Right atrium auricular region (tissue), 2 donors: ENCODE results near the gene CACNB4. TPM values are rescaled to one million over a fixed set of nuclear protein-coding genes. Genes with fewer than 3 reads are reported as not detected.

ENCODE experiments used
- DNase-seq: peaks from one replicate; pipeline ENCODE4 v3.0.0-alpha.2; 2019; ENCODE audit warnings: low spot score
- H3K27ac ChIP-seq, 2 donors: fragments of 200-600 bp; sonication (generic); 1 replicate in 1 of 2; 2 replicates in 1 of 2; pipeline ENCODE4 v1.5.1; 2016 to 2019
- H3K27me3 ChIP-seq, 2 donors: fragments of 200-600 bp; sonication (generic); one replicate each; pipeline versions ENCODE4 v1.5.1 to v1.6.0; 2017 to 2019
- H3K36me3 ChIP-seq: fragments of 200-600 bp; sonication (generic); one replicate; pipeline ENCODE4 v1.5.1; 2016
- H3K4me1 ChIP-seq, 2 donors: fragments of 200-600 bp; sonication (generic); one replicate each; pipeline versions ENCODE4 v1.5.1 to v1.6.0; 2017 to 2019
- H3K4me3 ChIP-seq, 2 donors: fragments of 200-600 bp; sonication (generic); 1 replicate in 1 of 2; 2 replicates in 1 of 2; pipeline ENCODE4 v1.5.1; 2017 to 2019; ENCODE audit warnings: mild to moderate bottlenecking in 1 of 2, moderate library complexity in 1 of 2
- H3K9me3 ChIP-seq, 2 donors: fragments of 200-600 bp; sonication (generic); one replicate each; pipeline ENCODE4 v1.5.1; 2019
- total RNA-seq, 2 donors: library from RNA; depleted of rRNA; stranded (reverse); fragments of >200 nt; gene quantifications; one replicate each; pipeline ENCODE4 v1.1.0, GENCODE V29; 2016
- TF ChIP-seq, protein P1 (sequence below), 2 donors: fragments of 200-600 bp; sonication (generic); IDR thresholded peaks; one replicate each; pipeline ENCODE4 v1.5.1; 2019; ENCODE audit warnings: antibody characterized with exemption in 2 of 2

The CACNB4 gene
- total RNA-seq, 2 donors from 2014 or later, result 0.37 to 0.90 TPM

DNA sequence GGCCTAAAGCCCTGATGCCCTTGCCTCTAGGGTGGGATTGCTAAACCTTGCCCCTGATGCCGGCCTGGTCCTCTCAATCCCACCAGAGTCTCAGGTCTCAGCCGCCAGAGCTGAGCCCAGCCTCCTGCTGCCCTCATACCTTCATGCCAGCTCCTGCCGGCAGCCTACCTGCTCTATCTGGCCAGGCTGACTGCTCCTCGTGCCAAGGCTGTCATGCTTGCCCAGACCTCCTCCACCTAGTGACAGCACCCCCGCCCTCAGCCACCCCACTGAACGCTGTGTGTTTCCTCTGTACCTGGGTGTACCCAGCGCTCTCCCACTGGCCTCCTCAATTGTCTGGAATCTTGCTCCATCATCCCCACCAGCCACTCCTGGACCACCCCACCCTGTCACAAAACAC, 120.1 kb downstream of the CACNB4 start:
- DNase-seq, result no peak
- H3K9me3 ChIP-seq, result no peaks in the 10 kb centered on the region
- no peaks in the 10 kb centered on the region for H3K27me3 ChIP-seq
- H3K36me3 ChIP-seq, result no peaks in the 10 kb centered on the region
- no peaks in the 10 kb centered on the region for H3K4me1 ChIP-seq
- H3K4me3 ChIP-seq, result no peak overlapping the region
- TF ChIP-seq, protein P1, sequence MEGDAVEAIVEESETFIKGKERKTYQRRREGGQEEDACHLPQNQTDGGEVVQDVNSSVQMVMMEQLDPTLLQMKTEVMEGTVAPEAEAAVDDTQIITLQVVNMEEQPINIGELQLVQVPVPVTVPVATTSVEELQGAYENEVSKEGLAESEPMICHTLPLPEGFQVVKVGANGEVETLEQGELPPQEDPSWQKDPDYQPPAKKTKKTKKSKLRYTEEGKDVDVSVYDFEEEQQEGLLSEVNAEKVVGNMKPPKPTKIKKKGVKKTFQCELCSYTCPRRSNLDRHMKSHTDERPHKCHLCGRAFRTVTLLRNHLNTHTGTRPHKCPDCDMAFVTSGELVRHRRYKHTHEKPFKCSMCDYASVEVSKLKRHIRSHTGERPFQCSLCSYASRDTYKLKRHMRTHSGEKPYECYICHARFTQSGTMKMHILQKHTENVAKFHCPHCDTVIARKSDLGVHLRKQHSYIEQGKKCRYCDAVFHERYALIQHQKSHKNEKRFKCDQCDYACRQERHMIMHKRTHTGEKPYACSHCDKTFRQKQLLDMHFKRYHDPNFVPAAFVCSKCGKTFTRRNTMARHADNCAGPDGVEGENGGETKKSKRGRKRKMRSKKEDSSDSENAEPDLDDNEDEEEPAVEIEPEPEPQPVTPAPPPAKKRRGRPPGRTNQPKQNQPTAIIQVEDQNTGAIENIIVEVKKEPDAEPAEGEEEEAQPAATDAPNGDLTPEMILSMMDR (IDR thresholded peaks at IDR 0.05), result no peak
- H3K27ac ChIP-seq, result no peak overlapping the region

DNA sequence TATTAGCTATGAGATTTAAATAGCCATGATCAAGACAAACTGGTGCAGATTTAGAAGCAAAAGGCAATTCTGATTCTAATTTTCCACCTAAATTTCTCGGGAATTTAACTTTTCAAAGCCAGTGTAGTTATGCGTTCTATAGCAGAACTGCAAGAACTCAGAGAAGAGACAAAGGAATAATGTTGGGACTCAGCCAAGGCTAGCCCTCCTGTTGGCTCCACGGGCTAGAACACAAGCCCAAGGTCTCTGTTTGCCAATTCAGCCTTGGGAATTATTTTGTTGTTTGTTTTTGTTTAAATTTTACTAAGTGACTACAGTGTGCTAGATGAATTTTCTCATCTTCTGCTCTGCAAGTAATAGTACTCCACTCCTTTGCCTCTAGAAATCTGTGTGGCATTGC, 121.2 kb downstream of the CACNB4 start:
- TF ChIP-seq, protein P1 (IDR thresholded peaks at IDR 0.05), result no peak
- Histone ChIP-seq H3K4me3 (no peak overlapping the region), H3K4me1 (no peaks in the 10 kb centered on the region), H3K27ac (no peak overlapping the region), H3K36me3 (no peaks in the 10 kb centered on the region), H3K27me3 (no peaks in the 10 kb centered on the region), H3K9me3 (no peaks in the 10 kb centered on the region)
- no peak for DNase-seq

DNA sequence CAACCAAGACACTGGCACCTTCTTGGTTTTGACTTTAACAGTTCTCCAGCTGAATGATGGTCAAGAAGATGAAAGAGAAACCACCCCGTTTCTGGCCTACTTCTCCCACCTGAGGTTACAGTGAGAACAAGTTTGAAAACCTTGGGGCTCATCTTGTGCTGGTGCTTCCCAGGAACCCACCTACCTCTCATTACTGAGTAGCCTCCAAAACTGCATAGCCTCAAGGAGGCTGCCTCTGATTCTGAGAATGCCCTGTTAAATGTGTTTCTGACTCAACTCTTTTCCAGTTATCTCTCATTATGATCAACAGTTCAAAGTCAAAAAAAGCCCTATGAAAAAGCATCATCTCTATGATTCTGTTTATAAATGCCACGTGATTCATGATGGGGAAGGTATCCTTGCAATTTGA, 121.9 kb downstream of the CACNB4 start:
- TF ChIP-seq, protein P1 (IDR thresholded peaks at IDR 0.05), result no peak
- no peaks in the 10 kb centered on the region for H3K36me3 ChIP-seq

DNA sequence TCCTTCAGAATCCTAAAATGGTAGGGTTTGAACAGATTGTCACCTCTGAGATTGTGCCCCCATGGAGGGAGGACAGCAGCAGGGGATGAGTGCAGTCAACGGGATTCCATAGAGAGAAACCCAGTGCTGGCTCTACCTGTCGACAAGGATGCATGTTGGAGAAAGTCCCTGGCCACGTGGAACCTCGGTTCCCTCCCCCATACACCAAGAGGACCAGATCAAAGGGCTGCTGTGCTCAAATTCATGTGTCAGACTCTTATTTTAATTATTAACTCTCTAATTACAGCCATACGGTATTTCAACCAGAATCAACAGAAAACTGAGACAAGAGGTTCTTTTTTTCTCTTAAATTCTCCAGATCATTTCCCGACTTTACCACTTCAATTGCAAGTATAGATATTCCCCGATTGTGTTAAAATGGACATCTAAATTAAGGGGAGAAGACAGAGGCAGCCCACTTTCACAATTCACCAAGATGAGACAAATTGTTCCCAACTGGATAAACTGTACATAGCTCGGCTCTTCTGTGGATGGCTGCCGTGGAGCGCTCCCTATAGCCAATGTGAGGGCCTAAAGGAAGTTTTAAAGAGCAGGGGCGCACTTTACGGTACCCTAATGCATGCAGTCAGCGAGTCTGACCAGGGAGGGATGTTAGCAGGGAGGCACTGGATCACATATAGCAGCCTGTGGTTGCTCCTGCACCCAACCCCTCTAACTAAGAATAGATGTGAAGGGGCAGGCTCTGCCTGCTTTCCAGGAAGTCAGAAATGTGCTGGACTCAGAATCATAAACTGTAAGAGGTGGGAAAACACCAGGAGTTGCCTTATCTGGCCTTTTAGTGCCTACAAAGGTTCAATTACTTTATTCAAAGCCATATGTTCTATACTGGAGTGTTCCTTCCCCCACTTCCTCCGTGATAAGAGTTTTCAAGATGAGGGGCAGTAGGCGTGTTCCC, 123.1 kb downstream of the CACNB4 start:
- TF ChIP-seq, protein P1 (IDR thresholded peaks at IDR 0.05), result no peak
- no peak overlapping the region for H3K27ac ChIP-seq
- H3K4me3 ChIP-seq, result no peak overlapping the region
- H3K36me3 ChIP-seq, result no peaks in the 10 kb centered on the region
- H3K9me3 ChIP-seq, result no peaks in the 10 kb centered on the region
- no peaks in the 10 kb centered on the region for H3K27me3 ChIP-seq
- H3K4me1 ChIP-seq, result no peaks in the 10 kb centered on the region
- DNase-seq, result no peak

More for the DNA sequence above, 121.9 kb downstream of the CACNB4 start:
- no peak for DNase-seq
- H3K4me3 ChIP-seq, result no peak overlapping the region
- H3K27me3 ChIP-seq, result no peaks in the 10 kb centered on the region
- H3K27ac ChIP-seq, result no peak overlapping the region
- H3K9me3 ChIP-seq, result no peaks in the 10 kb centered on the region
- H3K4me1 ChIP-seq, result no peaks in the 10 kb centered on the region

DNA sequence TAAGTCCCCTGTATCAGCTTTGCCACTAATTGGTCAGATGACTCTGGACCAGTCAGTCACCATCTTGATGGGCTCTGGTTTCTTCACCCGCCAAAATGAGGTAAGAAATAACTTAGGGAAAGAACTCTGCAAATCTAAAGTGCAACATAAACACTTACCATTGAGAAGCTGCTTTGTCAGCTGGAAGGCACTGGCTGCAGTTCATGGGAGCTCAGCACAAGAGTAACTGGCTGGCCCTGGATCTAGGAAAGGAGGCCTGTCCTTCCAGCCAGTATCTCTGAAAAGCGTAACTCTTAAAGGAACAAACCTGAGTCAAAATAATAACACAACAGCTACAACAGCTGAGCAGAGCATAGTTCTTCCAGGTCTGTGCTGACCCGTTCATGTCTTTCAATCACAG, 123.9 kb downstream of the CACNB4 start:
- no peak for DNase-seq
- no peaks in the 10 kb centered on the region for H3K4me1 ChIP-seq
- no peaks in the 10 kb centered on the region for H3K36me3 ChIP-seq
- TF ChIP-seq, protein P1 (IDR thresholded peaks at IDR 0.05), result no peak
- no peak overlapping the region for H3K4me3 ChIP-seq
- no peaks in the 10 kb centered on the region for H3K27me3 ChIP-seq
- H3K9me3 ChIP-seq, result no peaks in the 10 kb centered on the region
- no peak overlapping the region for H3K27ac ChIP-seq
